H1 (cell line): ENCODE results near the gene PLPP2. TPM values are rescaled to one million over a fixed set of nuclear protein-coding genes. Genes with fewer than 3 reads are reported as not detected.
A peak's percentile ranks its signal among the peaks of the same experiment; 100 is the strongest.

Source experiments
- CTCF ChIA-PET: fragments of 300-600 bp; sonication (Branson Sonifier 250); formaldehyde crosslinking; loops from one replicate; lab custom pipeline; 2021; ENCODE audit not compliant: partially characterized antibody; lab: Charles Lee
- POLR2A ChIA-PET: fragments of 300-600 bp; sonication (Branson Sonifier 250); formaldehyde crosslinking; loops from one replicate; lab custom pipeline; 2021; ENCODE audit warnings: inconsistent platforms; ENCODE audit not compliant: partially characterized antibody; lab: Charles Lee
- DNase-seq, 2 experiments: peaks; one replicate each; pipeline versions ENCODE4 v3.0.0 to v3.0.0-alpha.2; 2010 to 2022; ENCODE audit warnings: low spot score in 2 of 2, low read depth in 1 of 2, mixed read lengths in 1 of 2
- FAIRE-seq: peaks from 2 replicates; lab custom pipeline; 2011; peaks lifted over from hg19 to GRCh38; lab: Jason Lieb, UNC
- H2AFZ ChIP-seq: 2 replicates; pipeline ENCODE4 v1.8.1; 2012; ENCODE audit warnings: low read length, inconsistent platforms
- H2AK5ac ChIP-seq: 2 replicates; pipeline ENCODE4 v1.6.1; 2013; ENCODE audit warnings: low read depth, low read length
- H2BK120ac ChIP-seq: replicated peaks from 2 replicates; pipeline ENCODE3; 2013; ENCODE audit warnings: low read depth, low read length, inconsistent platforms
- H2BK12ac ChIP-seq: 2 replicates; pipeline ENCODE4 v1.6.1; 2013; ENCODE audit warnings: low read depth, low read length
- H2BK15ac ChIP-seq: 2 replicates; pipeline ENCODE4 v1.6.1; 2013; ENCODE audit warnings: low read length
- H2BK20ac ChIP-seq: 2 replicates; pipeline ENCODE4 v1.6.1; 2013; ENCODE audit warnings: low read length
- H2BK5ac ChIP-seq: 2 replicates; pipeline ENCODE4 v1.6.1; 2013; ENCODE audit warnings: low read depth, low read length
- H3K14ac ChIP-seq: 2 replicates; pipeline ENCODE4 v1.6.1; 2013; ENCODE audit warnings: inconsistent platforms; ENCODE audit not compliant: insufficient read length
- H3K18ac ChIP-seq: 2 replicates; pipeline ENCODE4 v1.6.1; 2013; ENCODE audit warnings: low read length; ENCODE audit errors: extremely low read depth
- H3K23ac ChIP-seq: 2 replicates; pipeline ENCODE4 v1.6.1; 2013; ENCODE audit warnings: inconsistent platforms; ENCODE audit not compliant: insufficient read length
- H3K23me2 ChIP-seq: 2 replicates; pipeline ENCODE4 v1.6.1; 2013; ENCODE audit warnings: low read depth, low read length
- H3K27ac ChIP-seq: 2 replicates; pipeline ENCODE4 v1.6.1; 2011; ENCODE audit warnings: low read depth, low read length, inconsistent platforms
- H3K27me3 ChIP-seq, 4 experiments: replicated peaks in 1 of 4; 1 replicate in 1 of 4; 2 replicates in 3 of 4; pipeline versions ENCODE4 v1.6.1 to v1.8.1; 2011 to 2013; ENCODE audit warnings: low read length in 3 of 4, mild to moderate bottlenecking in 3 of 4, inconsistent platforms in 2 of 4, mixed read lengths in 2 of 4, moderate library complexity in 1 of 4; ENCODE audit not compliant: control insufficient read depth in 3 of 4, insufficient read depth in 3 of 4; ENCODE audit errors: extremely low read depth in 1 of 4
- H3K36me3 ChIP-seq, 4 experiments: 2 replicates each; pipeline versions ENCODE4 v1.6.1 to v1.8.1; 2011 to 2013; ENCODE audit warnings: mild to moderate bottlenecking in 4 of 4, low read length in 3 of 4, moderate library complexity in 2 of 4, control low read depth in 1 of 4, inconsistent platforms in 1 of 4; ENCODE audit not compliant: insufficient read depth in 4 of 4, control insufficient read depth in 2 of 4
- H3K4ac ChIP-seq: replicated peaks from 2 replicates; pipeline ENCODE3; 2013; ENCODE audit warnings: low read length, low read depth, mixed read lengths, inconsistent platforms; ENCODE audit not compliant: insufficient read length
- H3K4me1 ChIP-seq, 4 experiments: replicated peaks in 1 of 4; 1 replicate in 1 of 4; 2 replicates in 3 of 4; pipeline versions ENCODE4 v1.6.1 to v1.8.1; 2011 to 2013; ENCODE audit warnings: low read length in 3 of 4, inconsistent platforms in 2 of 4, mixed read lengths in 1 of 4; ENCODE audit not compliant: insufficient read depth in 4 of 4, control insufficient read depth in 3 of 4
- H3K4me2 ChIP-seq, 2 experiments: 2 replicates each; pipeline versions ENCODE4 v1.6.1 to v1.8.1; 2011 to 2013; ENCODE audit warnings: low read depth in 2 of 2, low read length in 2 of 2, control low read depth in 1 of 2, inconsistent platforms in 1 of 2, mild to moderate bottlenecking in 1 of 2; ENCODE audit not compliant: insufficient read depth in 1 of 2
- H3K4me3 ChIP-seq, 4 experiments: fragments of 200-600, 300-600 bp in 1 of 4; sonication (generic), shearing (Covaris generic), sonication (Bioruptor Twin) in 1 of 4; 2 replicates each; pipeline versions ENCODE4 v1.5.1 to v1.8.1; 2011 to 2016; ENCODE audit warnings: low read length in 4 of 4, low read depth in 3 of 4, control low read depth in 2 of 4, inconsistent platforms in 2 of 4, mild to moderate bottlenecking in 2 of 4, mixed read lengths in 1 of 4, moderate library complexity in 1 of 4; ENCODE audit not compliant: insufficient read depth in 2 of 4; ENCODE audit errors: extremely low read depth in 1 of 4
- H3K56ac ChIP-seq: replicated peaks from 2 replicates; pipeline ENCODE3; 2013; ENCODE audit warnings: low read depth, mild to moderate bottlenecking, mixed read lengths, low read length, inconsistent platforms; ENCODE audit not compliant: insufficient read length
- H3K79me1 ChIP-seq: 2 replicates; pipeline ENCODE4 v1.6.1; 2013; ENCODE audit warnings: low read depth, low read length, control low read depth
- H3K79me2 ChIP-seq, 2 experiments: 2 replicates each; pipeline versions ENCODE4 v1.6.1 to v1.8.1; 2012 to 2013; ENCODE audit warnings: low read length in 2 of 2, mild to moderate bottlenecking in 2 of 2, inconsistent platforms in 1 of 2; ENCODE audit not compliant: insufficient read depth in 2 of 2, control insufficient read depth in 1 of 2
- H3K9ac ChIP-seq, 4 experiments: replicated peaks in 1 of 4; 1 replicate in 1 of 4; 2 replicates in 3 of 4; pipeline versions ENCODE4 v1.6.1 to v1.8.1; 2011 to 2013; ENCODE audit warnings: low read depth in 3 of 4, low read length in 3 of 4, control low read depth in 2 of 4, mild to moderate bottlenecking in 2 of 4, moderate library complexity in 2 of 4, inconsistent platforms in 1 of 4; ENCODE audit errors: extremely low read depth in 1 of 4
- H3K9me3 ChIP-seq, 2 experiments: 2 replicates each; pipeline versions ENCODE4 v1.6.1 to v1.8.1; 2012 to 2013; ENCODE audit warnings: mild to moderate bottlenecking in 2 of 2, moderate library complexity in 2 of 2, control low read depth in 1 of 2, inconsistent platforms in 1 of 2, low read depth in 1 of 2, low read length in 1 of 2, mixed read lengths in 1 of 2; ENCODE audit not compliant: insufficient read depth in 2 of 2
- H4K20me1 ChIP-seq, 2 experiments: replicated peaks in 1 of 2; 2 replicates each; pipeline versions ENCODE3 to v1.8.1; 2011 to 2013; ENCODE audit warnings: inconsistent platforms in 2 of 2, low read length in 2 of 2, mild to moderate bottlenecking in 1 of 2; ENCODE audit not compliant: insufficient read depth in 2 of 2, control insufficient read depth in 1 of 2
- H4K5ac ChIP-seq: 2 replicates; pipeline ENCODE4 v1.6.1; 2013; ENCODE audit warnings: low read length, low read depth, mixed read lengths, inconsistent platforms; ENCODE audit not compliant: insufficient read length
- H4K8ac ChIP-seq: 2 replicates; pipeline ENCODE4 v1.8.0; 2013; ENCODE audit warnings: mild to moderate bottlenecking, moderate library complexity, low read length, inconsistent platforms; ENCODE audit not compliant: insufficient read depth; ENCODE audit errors: extremely low read depth
- H4K91ac ChIP-seq: replicated peaks from 2 replicates; pipeline ENCODE3; 2013; ENCODE audit warnings: low read length, mixed read lengths, inconsistent platforms; ENCODE audit not compliant: insufficient read length
- BCL11A ChIP-seq, 2 experiments: IDR thresholded peaks; one replicate each; pipeline ENCODE4 v1.6.1; 2011; ENCODE audit warnings: low read depth in 2 of 2, low read length in 2 of 2, mild to moderate bottlenecking in 2 of 2
- CHD1 ChIP-seq: IDR thresholded peaks from 2 replicates; pipeline ENCODE4 v1.6.1; 2012; ENCODE audit warnings: low read depth, low read length, improper control_type of control experiment
- JUN ChIP-seq: IDR thresholded peaks from 2 replicates; pipeline ENCODE4 v1.6.1; 2011; ENCODE audit warnings: low read depth, mild to moderate bottlenecking, improper control_type of control experiment, low read length
- JUND ChIP-seq: IDR thresholded peaks from 2 replicates; pipeline ENCODE4 v1.6.1; 2011; ENCODE audit warnings: mild to moderate bottlenecking, improper control_type of control experiment, low read length
- NRF1 ChIP-seq: IDR thresholded peaks from 2 replicates; pipeline ENCODE4 v1.6.1; 2011; ENCODE audit warnings: mild to moderate bottlenecking, low read depth, low read length, improper control_type of control experiment
- RBBP5 ChIP-seq: IDR thresholded peaks from 2 replicates; pipeline ENCODE4 v1.7.1; 2012; ENCODE audit warnings: low read depth, mild to moderate bottlenecking, inconsistent platforms, low read length, moderate library complexity, borderline replicate concordance
- WGBS, 2 experiments: shearing (Covaris generic) in 1 of 2; methylation state at CpG; one replicate each; pipeline versions ENCODE4 v1.1.6 to v1.1.7; 2013 to 2015; ENCODE audit warnings: low lambda C conversion rate in 2 of 2, mixed read lengths in 2 of 2, inconsistent platforms in 1 of 2, low coverage in 1 of 2, missing lambda C conversion rate in 1 of 2; ENCODE audit not compliant: insufficient replicate concordance in 2 of 2, insufficient coverage in 1 of 2, insufficient read length in 1 of 2; ENCODE audit errors: extremely low coverage in 1 of 2, missing lambda C conversion rate in 1 of 2; 5-methylcytosine and 5-hydroxymethylcytosine counted together
- polyA plus RNA-seq, 7 experiments: library from polyadenylated mRNA; depleted of rRNA in 3 of 7; stranded (reverse) in 5 of 7; unstranded in 2 of 7; fragments of >200 nt in 5 of 7; fragments of 200-250 nt in 2 of 7; gene quantifications; 1 replicate in 5 of 7; 2 replicates in 1 of 7; 4 replicates in 1 of 7; pipeline versions ENCODE4 v1.2.1 to v1.2.3, GENCODE V29; 2011 to 2013; ENCODE audit warnings: missing spikeins in 2 of 7, mixed read lengths in 2 of 7
- total RNA-seq: library from RNA; stranded (reverse); fragmentation: NEBNext Ultra II Directional; extraction: Animal tissue kit (Norgen Biotek cat#: 25700); gene quantifications from 2 replicates; pipeline ENCODE4 v1.2.1, GENCODE V29; 2021

Gene PLPP2
- total and polyA plus RNA-seq, 2 of the 8 experiments (the other 6 are each of a cell fraction or from before 2014, with no cell fraction given), result 101 to 195 TPM

DNA sequence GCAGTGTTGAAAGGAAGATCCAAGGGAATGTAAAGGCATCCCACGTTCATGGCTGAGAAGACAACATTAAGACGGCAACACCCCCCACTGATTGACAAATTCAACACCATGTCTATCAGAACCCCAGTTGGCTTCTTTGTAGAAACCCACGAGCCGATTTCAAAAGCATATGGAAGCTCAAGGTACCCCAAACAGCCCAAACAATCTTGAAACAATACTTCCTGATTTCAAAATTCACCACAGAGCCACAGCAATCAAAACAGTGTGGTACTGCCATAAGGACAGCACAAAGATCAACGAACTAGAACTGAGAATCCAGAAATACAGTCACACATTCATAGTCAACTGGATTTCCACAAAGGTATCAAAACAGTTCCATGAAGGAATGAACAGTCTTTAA lies 47.2 kb upstream of the PLPP2 start:
- Histone ChIP-seq H3K4ac (peak overlapping the region; percentile 7), H3K36me3 (peaks cover 0 to 7% (median 4%) of the 10 kb centered on the region in 4 experiments; a peak in 3 of 8 replicates), H4K91ac (no peak overlapping the region), H3K18ac (no peak overlapping the region), H3K14ac (no peak overlapping the region), H3K23ac (no peak overlapping the region), H3K23me2 (peaks cover under 1% of the 10 kb centered on the region; the same call in 1 of the 2 replicates), H3K27ac (no peak overlapping the region), H2BK20ac (no peak overlapping the region), H2AFZ (no peak overlapping the region), H3K4me3 (no peak overlapping the region), H2BK5ac (no peak overlapping the region), H2BK120ac (no peak overlapping the region), H3K4me2 (no peak overlapping the region), H3K79me2 (peaks cover 69 to 92% of the 10 kb centered on the region in 2 experiments), H3K4me1 (peaks cover 0 to 10% (median 4%) of the 10 kb centered on the region in 4 experiments; a peak in 6 of 7 replicates), H3K9ac (no peak overlapping the region), H4K5ac (no peak overlapping the region), H3K79me1 (peaks cover 30% of the 10 kb centered on the region), H2BK12ac (no peak overlapping the region), H4K8ac (no peak overlapping the region), H3K27me3 (no peaks in the 10 kb centered on the region), H2BK15ac (no peak overlapping the region), H4K20me1 (peaks cover 31 to 59% of the 10 kb centered on the region in 2 experiments), H2AK5ac (no peak overlapping the region), H3K9me3 (no peaks in the 10 kb centered on the region), H3K56ac (no peak overlapping the region)
- ChIA-PET CTCF (interaction anchor here (1.0 kb wide), 1 partner anchor 172 kb away, joined by 4 read pairs; no protein-coding TSS in a partner anchor), POLR2A (no interaction called here)
- FAIRE-seq (no peak), DNase-seq (no peak)
- WGBS, 2 experiments, result 90% methylated on average over 5 of the region's 5 CpGs; no CpG with 5 or more reads in 1 of the 2 experiments
- no peak for TF ChIP-seq RBBP5
- no peak for TF ChIP-seq BCL11A (IDR thresholded peaks at IDR 0.05; ENCODE audit: low read depth in 2 of 2, low read length in 2 of 2)
- TF ChIP-seq JUND, result no peak
- TF ChIP-seq CHD1, result no peak
- TF ChIP-seq NRF1, result no peak
- no peak for TF ChIP-seq JUN
